Measurements from ENCODE around the gene MAP4K3. TPM values are rescaled to one million over a fixed set of nuclear protein-coding genes. Genes with fewer than 3 reads are reported as not detected.

The MAP4K3 gene
- total and polyA plus RNA-seq, 2 of the 8 experiments (the other 6 are each of a cell fraction or from before 2014, with no cell fraction given): 11.4 to 63.0 TPM

DNA sequence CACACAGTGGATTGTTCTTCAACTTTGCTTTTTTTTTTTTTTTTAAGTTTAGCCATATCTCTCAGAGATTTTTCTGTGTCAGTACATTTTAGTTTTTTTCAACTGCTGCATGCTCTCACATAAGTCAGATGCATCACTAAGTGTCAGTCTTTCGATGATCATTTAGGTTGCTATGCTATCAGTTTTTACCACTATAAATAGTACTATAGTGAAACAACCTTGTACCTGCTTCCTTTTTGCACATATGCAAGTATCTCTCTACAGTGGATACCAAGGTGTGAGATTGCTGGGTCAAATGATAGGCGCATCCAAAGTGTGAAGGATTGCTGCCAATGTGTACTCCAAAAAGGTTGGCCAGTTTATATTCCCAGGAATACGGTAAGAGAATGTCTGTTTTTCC, 33.5 kb upstream of the MAP4K3 start:
- Histone ChIP-seq H3K4me3 (ENCODE audit: extremely low read depth in 1 of 4, insufficient read depth in 2 of 4, low read depth in 3 of 4, low read length in 4 of 4) (no peak overlapping the region), H3K9ac (replicated peaks in 1 of 4; ENCODE audit: extremely low read depth in 1 of 4, low read depth in 3 of 4, low read length in 3 of 4) (no peak overlapping the region), H2BK15ac (ENCODE audit: low read length) (no peak overlapping the region), H3K23ac (ENCODE audit: insufficient read length) (no peak overlapping the region), H3K56ac (replicated peaks; ENCODE audit: insufficient read length, low read depth, low read length) (no peak overlapping the region), H3K36me3 (ENCODE audit: control insufficient read depth in 2 of 4, insufficient read depth in 4 of 4, low read length in 3 of 4) (no peaks in the 10 kb centered on the region), H3K4me1 (replicated peaks in 1 of 4; ENCODE audit: control insufficient read depth in 3 of 4, insufficient read depth in 4 of 4, low read length in 3 of 4) (peaks cover 0 to 10% (median 7%) of the 10 kb centered on the region in 4 experiments; a peak in 3 of 7 replicates), H4K91ac (replicated peaks; ENCODE audit: insufficient read length, low read length) (no peak overlapping the region), H2BK5ac (ENCODE audit: low read depth, low read length) (no peak overlapping the region), H3K79me2 (ENCODE audit: control insufficient read depth in 1 of 2, insufficient read depth in 2 of 2, low read length in 2 of 2) (no peaks in the 10 kb centered on the region), H3K79me1 (ENCODE audit: low read depth, low read length) (no peaks in the 10 kb centered on the region), H3K23me2 (ENCODE audit: low read depth, low read length) (no peaks in the 10 kb centered on the region), H3K27me3 (replicated peaks in 1 of 4; ENCODE audit: control insufficient read depth in 3 of 4, extremely low read depth in 1 of 4, insufficient read depth in 3 of 4, low read length in 3 of 4) (no peaks in the 10 kb centered on the region), H3K14ac (ENCODE audit: insufficient read length) (no peak overlapping the region), H2BK20ac (ENCODE audit: low read length) (no peak overlapping the region), H4K20me1 (replicated peaks in 1 of 2; ENCODE audit: control insufficient read depth in 1 of 2, insufficient read depth in 2 of 2, low read length in 2 of 2) (no peaks in the 10 kb centered on the region), H2BK120ac (replicated peaks; ENCODE audit: low read depth, low read length) (no peak overlapping the region), H3K4me2 (ENCODE audit: insufficient read depth in 1 of 2, low read depth in 2 of 2, low read length in 2 of 2) (no peak overlapping the region; a peak in 1 of 4 replicates), H3K27ac (ENCODE audit: low read depth, low read length) (no peak overlapping the region), H3K4ac (replicated peaks; ENCODE audit: insufficient read length, low read depth, low read length) (no peak overlapping the region), H2AFZ (ENCODE audit: low read length) (no peak overlapping the region), H4K5ac (ENCODE audit: insufficient read length, low read depth, low read length) (no peak overlapping the region), H4K8ac (ENCODE audit: extremely low read depth, insufficient read depth, low read length) (no peak overlapping the region), H3K9me3 (ENCODE audit: insufficient read depth in 2 of 2, low read depth in 1 of 2, low read length in 1 of 2) (no peaks in the 10 kb centered on the region), H2AK5ac (ENCODE audit: low read depth, low read length) (no peak overlapping the region), H2BK12ac (ENCODE audit: low read depth, low read length) (no peak overlapping the region), H3K18ac (ENCODE audit: extremely low read depth, low read length) (no peak overlapping the region)
- no peak for FAIRE-seq
- no peak for DNase-seq (ENCODE audit: low read depth in 1 of 2, low spot score in 2 of 2)
- POLR2A ChIA-PET (ENCODE audit: partially characterized antibody): interaction anchor here (0.8 kb wide), 1 partner anchor 8 kb away, joined by 4 read pairs; no protein-coding TSS in a partner anchor
- CTCF ChIA-PET (ENCODE audit: partially characterized antibody): interaction anchor here (1.4 to 2.1 kb wide), 2 partner anchors 91 to 260 kb away, joined by 4 to 9 read pairs; no protein-coding TSS in a partner anchor
- WGBS, 2 experiments (ENCODE audit: extremely low coverage in 1 of 2, insufficient coverage in 1 of 2, insufficient read length in 1 of 2, insufficient replicate concordance in 2 of 2, low coverage in 1 of 2, low lambda C conversion rate in 2 of 2, missing lambda C conversion rate in 1 of 2): 88% methylated on average over 3 of the region's 3 CpGs; no CpG with 5 or more reads in 1 of the 2 experiments
